ENCODE measurements around the gene RNFT2.

DNA sequence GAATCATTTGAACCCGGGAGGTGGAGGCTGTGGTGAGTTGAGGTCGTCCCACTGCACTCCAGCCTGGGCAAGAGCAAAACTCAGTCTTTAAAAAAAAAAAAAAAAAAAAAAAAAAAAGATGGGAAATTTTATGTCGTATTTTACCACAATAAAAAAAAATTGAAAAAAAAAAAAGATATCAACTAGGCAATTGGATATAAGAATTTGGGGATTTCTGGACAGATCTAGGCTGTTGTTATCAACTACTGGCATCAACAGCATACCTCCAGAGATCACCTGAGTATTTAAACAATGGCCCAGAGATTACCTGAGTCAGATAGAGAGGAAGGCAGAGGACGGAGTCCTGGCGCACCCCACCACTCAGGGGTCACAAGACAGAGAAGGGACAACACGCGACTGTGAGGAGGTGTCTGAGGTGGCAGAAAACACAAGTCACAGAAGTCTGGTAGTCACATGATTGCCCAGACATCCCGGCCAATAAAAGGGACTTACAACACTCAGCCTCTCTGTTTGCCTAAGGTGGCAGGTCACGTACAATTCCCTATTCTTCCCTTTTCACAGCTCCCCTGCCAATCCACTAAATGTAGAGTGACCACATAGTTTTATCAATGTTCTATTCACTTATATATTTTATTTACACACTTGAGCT lies 2.0 kb upstream of the RNFT2 start:
- no peak for TF ChIP-seq POLR2A (IDR thresholded peaks at IDR 0.05)
- TF ChIP-seq, protein P1, sequence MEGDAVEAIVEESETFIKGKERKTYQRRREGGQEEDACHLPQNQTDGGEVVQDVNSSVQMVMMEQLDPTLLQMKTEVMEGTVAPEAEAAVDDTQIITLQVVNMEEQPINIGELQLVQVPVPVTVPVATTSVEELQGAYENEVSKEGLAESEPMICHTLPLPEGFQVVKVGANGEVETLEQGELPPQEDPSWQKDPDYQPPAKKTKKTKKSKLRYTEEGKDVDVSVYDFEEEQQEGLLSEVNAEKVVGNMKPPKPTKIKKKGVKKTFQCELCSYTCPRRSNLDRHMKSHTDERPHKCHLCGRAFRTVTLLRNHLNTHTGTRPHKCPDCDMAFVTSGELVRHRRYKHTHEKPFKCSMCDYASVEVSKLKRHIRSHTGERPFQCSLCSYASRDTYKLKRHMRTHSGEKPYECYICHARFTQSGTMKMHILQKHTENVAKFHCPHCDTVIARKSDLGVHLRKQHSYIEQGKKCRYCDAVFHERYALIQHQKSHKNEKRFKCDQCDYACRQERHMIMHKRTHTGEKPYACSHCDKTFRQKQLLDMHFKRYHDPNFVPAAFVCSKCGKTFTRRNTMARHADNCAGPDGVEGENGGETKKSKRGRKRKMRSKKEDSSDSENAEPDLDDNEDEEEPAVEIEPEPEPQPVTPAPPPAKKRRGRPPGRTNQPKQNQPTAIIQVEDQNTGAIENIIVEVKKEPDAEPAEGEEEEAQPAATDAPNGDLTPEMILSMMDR (IDR thresholded peaks at IDR 0.05): no peak
